Panc1 (cell line): ENCODE data around the gene FUT2. TPM values are rescaled to one million over a fixed set of nuclear protein-coding genes. Genes with fewer than 3 reads are reported as not detected.

ENCODE experiments used
- ATAC-seq: fragments of 200-7000 bp; cut with Tn5 transposase; 2 replicates; pipeline ENCODE4 v1.9.1; 2020; ENCODE audit warnings: mild to moderate bottlenecking, moderate library complexity
- BruUV-seq: library from RNA; stranded (reverse); fragments of 400-500 nt; replicated peaks from 2 replicates; lab custom pipeline; 2021; lab: Mats Ljungman, UMichigan
- CTCF ChIA-PET: fragments of 300-600 bp; sonication (Branson Sonifier 250); formaldehyde crosslinking; loops from one replicate; lab custom pipeline; 2022; ENCODE audit warnings: antibody characterized with exemption; lab: Charles Lee
- POLR2A ChIA-PET: fragments of 300-600 bp; sonication (Branson Sonifier 250); formaldehyde crosslinking; loops from one replicate; lab custom pipeline; 2022; ENCODE audit warnings: antibody characterized with exemption; lab: Charles Lee
- DNase-seq: peaks from one replicate; pipeline ENCODE4 v3.0.0-alpha.2; 2010; ENCODE audit warnings: low read depth, low spot score
- H3K27ac ChIP-seq: 2 replicates; pipeline ENCODE4 v1.5.1; 2011; ENCODE audit warnings: mild to moderate bottlenecking, low read length, inconsistent platforms
- H3K27me3 ChIP-seq: fragments of 200-500 bp; sonication (Bioruptor generic); 2 replicates; pipeline ENCODE4 v1.6.0; 2014; ENCODE audit warnings: low read length, inconsistent platforms; ENCODE audit not compliant: control insufficient read depth, insufficient read depth
- H3K36me3 ChIP-seq: fragments of 200-500 bp; sonication (Bioruptor generic); 2 replicates; pipeline ENCODE4 v1.5.1; 2014; ENCODE audit warnings: inconsistent platforms, mild to moderate bottlenecking, low read length, moderate library complexity; ENCODE audit not compliant: control insufficient read depth, insufficient read depth
- H3K4me1 ChIP-seq: 2 replicates; pipeline ENCODE4 v1.5.1; 2011; ENCODE audit warnings: inconsistent platforms, mild to moderate bottlenecking, low read length, moderate library complexity; ENCODE audit not compliant: control insufficient read depth, insufficient read depth
- H3K4me3 ChIP-seq, 2 experiments: 2 replicates each; pipeline ENCODE4 v1.5.1; 2011 to 2012; ENCODE audit warnings: low read depth in 2 of 2, low read length in 2 of 2, mild to moderate bottlenecking in 2 of 2, inconsistent platforms in 1 of 2, moderate library complexity in 1 of 2
- H3K9me3 ChIP-seq: fragments of 200-500 bp; sonication (Bioruptor generic); 2 replicates; pipeline ENCODE4 v1.5.1; 2014; ENCODE audit warnings: low read depth, mild to moderate bottlenecking, inconsistent platforms, low read length, moderate library complexity; ENCODE audit not compliant: control insufficient read depth, insufficient read depth
- CTCF ChIP-seq: fragments of 450-650 bp; IDR thresholded peaks from 2 replicates; pipeline ENCODE4 v1.5.1; 2017; ENCODE audit warnings: mild to moderate bottlenecking
- POLR2AphosphoS5 ChIP-seq: IDR thresholded peaks from 2 replicates; pipeline ENCODE4 v1.6.1; 2012; ENCODE audit warnings: mild to moderate bottlenecking, low read depth, low read length, moderate library complexity
- REST ChIP-seq, 2 experiments: IDR thresholded peaks; 2 replicates each; pipeline ENCODE4 v1.6.1; 2011 to 2012; ENCODE audit warnings: low read depth in 2 of 2, control low read depth in 1 of 2, low read length in 1 of 2, mild to moderate bottlenecking in 1 of 2, moderate library complexity in 1 of 2; ENCODE audit not compliant: insufficient read depth in 1 of 2
- SIN3A ChIP-seq: IDR thresholded peaks from 2 replicates; pipeline ENCODE4 v1.6.1; 2012; ENCODE audit warnings: low read depth, mild to moderate bottlenecking, low read length, moderate library complexity, borderline replicate concordance; ENCODE audit not compliant: insufficient read depth
- TCF7L2 ChIP-seq: IDR thresholded peaks from 2 replicates; pipeline ENCODE4 v1.6.1; 2011; ENCODE audit warnings: mild to moderate bottlenecking, low read depth, low read length, inconsistent platforms
- in situ Hi-C: cut with HindIII; loops from 2 replicates; pipeline ENCODE4 v1.10.0; 2016; ENCODE audit warnings: low sequenced_read_pairs, low pct_unique_long_range_greater_than_20kb
- intact Hi-C: fragments of 100-400 bp; cut with micrococcal nuclease; formaldehyde crosslinking; loops from one replicate; pipeline ENCODE4 v1.10.0; 2022; ENCODE audit not compliant: unreplicated experiment
- total RNA-seq: library from RNA; stranded (reverse); gene quantifications from one replicate; pipeline ENCODE4 v1.2.1, GENCODE V29; 2021; ENCODE audit not compliant: unreplicated experiment

FUT2 gene
- total RNA-seq, 1 experiment from 2014 or later: 0.08 TPM

GRCh38 chr19:48750351-48750750, 54.6 kb downstream of the FUT2 start:
- H3K27me3 ChIP-seq: no peaks in the 10 kb centered on the region
- in situ Hi-C loops (no loop called here), intact Hi-C loops (no loop called here)
- no peak overlapping the region for H3K4me3 ChIP-seq
- ATAC-seq (no peak), DNase-seq (no peak)
- CTCF ChIA-PET: no interaction called here
- TF ChIP-seq CTCF: no peak
- TF ChIP-seq POLR2AphosphoS5: no peak
- no peak for TF ChIP-seq REST (IDR thresholded peaks at IDR 0.05; ENCODE audit: insufficient read depth in 1 of 2, low read depth in 2 of 2, low read length in 1 of 2)
- TF ChIP-seq SIN3A: no peak
- TF ChIP-seq TCF7L2: no peak
- H3K9me3 ChIP-seq: no peaks in the 10 kb centered on the region
- H3K36me3 ChIP-seq: peaks cover 5% of the 10 kb centered on the region; the same call in 1 of the 2 replicates
- POLR2A ChIA-PET: no interaction called here
- no TSS peak for BruUV-seq
- H3K4me1 ChIP-seq: no peaks in the 10 kb centered on the region; the same call in none of the 2 replicates
- H3K27ac ChIP-seq: no peak overlapping the region

GRCh38 chr19:48750771-48751504, 55.2 kb downstream of the FUT2 start:
- in situ Hi-C loops (no loop called here), intact Hi-C loops (no loop called here)
- DNase-seq (no peak), ATAC-seq (no peak)
- H3K27me3 ChIP-seq: no peaks in the 10 kb centered on the region
- no peaks in the 10 kb centered on the region for H3K9me3 ChIP-seq
- no peak overlapping the region for H3K27ac ChIP-seq
- ChIA-PET POLR2A (no interaction called here), CTCF (no interaction called here)
- H3K36me3 ChIP-seq: peaks cover 5% of the 10 kb centered on the region; the same call in 1 of the 2 replicates
- no TSS peak for BruUV-seq
- H3K4me1 ChIP-seq: no peaks in the 10 kb centered on the region; the same call in none of the 2 replicates
- TF ChIP-seq POLR2AphosphoS5: no peak
- TF ChIP-seq REST (IDR thresholded peaks at IDR 0.05; ENCODE audit: insufficient read depth in 1 of 2, low read depth in 2 of 2, low read length in 1 of 2): no peak
- TF ChIP-seq TCF7L2: no peak
- no peak for TF ChIP-seq SIN3A
- TF ChIP-seq CTCF: no peak
- no peak overlapping the region for H3K4me3 ChIP-seq
